ENCODE data around the gene TRIP10. TPM values are rescaled to one million over a fixed set of nuclear protein-coding genes. Genes with fewer than 3 reads are reported as not detected.

The TRIP10 gene
- polyA plus RNA-seq, 1 donor from 2014 or later, result 0.76 TPM

- no peaks in the 10 kb centered on the region for H3K79me2 ChIP-seq (replicated peaks; ENCODE audit: insufficient read depth, low read length)
- no peaks in the 10 kb centered on the region for H3K9me2 ChIP-seq (ENCODE audit: insufficient read depth, low read length)
- H3K9ac ChIP-seq (ENCODE audit: low read length), result no peak overlapping the region
- no peak overlapping the region for H3K4me3 ChIP-seq (ENCODE audit: low read length)
- H3K4me2 ChIP-seq (ENCODE audit: low read length), result no peak overlapping the region
- H4K20me1 ChIP-seq (ENCODE audit: insufficient read depth), result no peaks in the 10 kb centered on the region
- no peaks in the 10 kb centered on the region for H3K27me3 ChIP-seq (ENCODE audit: insufficient read depth, low read depth, low read length)
- no peak overlapping the region for H2AFZ ChIP-seq (ENCODE audit: low read depth, low read length)
- H3K27ac ChIP-seq (ENCODE audit: low read length), result no peak overlapping the region
- TF ChIP-seq TAF1 (IDR thresholded peaks at IDR 0.05; ENCODE audit: low read depth) (no peak), EP300 (conservative IDR thresholded peaks at IDR 0.05; ENCODE audit: poor library complexity, severe bottlenecking) (no peak), CTCF (IDR thresholded peaks at IDR 0.05; ENCODE audit: poor library complexity, severe bottlenecking) (no peak), SMC3 (conservative IDR thresholded peaks at IDR 0.05; ENCODE audit: poor library complexity) (no peak), MXI1 (conservative IDR thresholded peaks at IDR 0.05; ENCODE audit: poor library complexity, severe bottlenecking) (no peak), RAD21 (conservative IDR thresholded peaks at IDR 0.05) (no peak), POLR2AphosphoS5 (IDR thresholded peaks at IDR 0.05) (no peak), REST (IDR thresholded peaks at IDR 0.05; ENCODE audit: borderline replicate concordance) (no peak), EZH2 (IDR thresholded peaks at IDR 0.05; ENCODE audit: borderline replicate concordance, insufficient read depth, low read length, poor library complexity, severe bottlenecking) (no peak)
- no peaks in the 10 kb centered on the region for H3K9me3 ChIP-seq (ENCODE audit: low read length)
- H3K36me3 ChIP-seq (ENCODE audit: insufficient read depth, low read length), result no peaks in the 10 kb centered on the region
- no peaks in the 10 kb centered on the region for H3F3A ChIP-seq (ENCODE audit: insufficient read depth, low read length, poor library complexity, severe bottlenecking)
Measured at GRCh38 chr19:6696239-6696820, 43.1 kb upstream of the TRIP10 start.

GRCh38 chr19:6697291-6697690, 42.2 kb upstream of the TRIP10 start:
- Histone ChIP-seq H3K4me2 (ENCODE audit: low read length) (no peak overlapping the region), H2AFZ (ENCODE audit: low read depth, low read length) (no peak overlapping the region)
- TF ChIP-seq EP300 (conservative IDR thresholded peaks at IDR 0.05; ENCODE audit: poor library complexity, severe bottlenecking) (no peak), POLR2AphosphoS5 (IDR thresholded peaks at IDR 0.05) (no peak), MXI1 (conservative IDR thresholded peaks at IDR 0.05; ENCODE audit: poor library complexity, severe bottlenecking) (no peak), TAF1 (IDR thresholded peaks at IDR 0.05; ENCODE audit: low read depth) (no peak), EZH2 (IDR thresholded peaks at IDR 0.05; ENCODE audit: borderline replicate concordance, insufficient read depth, low read length, poor library complexity, severe bottlenecking) (no peak), CTCF (IDR thresholded peaks at IDR 0.05; ENCODE audit: poor library complexity, severe bottlenecking) (no peak), SMC3 (conservative IDR thresholded peaks at IDR 0.05; ENCODE audit: poor library complexity) (no peak), REST (IDR thresholded peaks at IDR 0.05; ENCODE audit: borderline replicate concordance) (no peak), RAD21 (conservative IDR thresholded peaks at IDR 0.05) (no peak)

More at GRCh38 chr19:6697291-6697690, 42.2 kb upstream of the TRIP10 start:
- Histone ChIP-seq H3F3A (ENCODE audit: insufficient read depth, low read length, poor library complexity, severe bottlenecking) (no peaks in the 10 kb centered on the region), H3K9me3 (ENCODE audit: low read length) (no peaks in the 10 kb centered on the region), H3K9ac (ENCODE audit: low read length) (no peak overlapping the region), H4K20me1 (ENCODE audit: insufficient read depth) (no peaks in the 10 kb centered on the region), H3K27me3 (ENCODE audit: insufficient read depth, low read depth, low read length) (no peaks in the 10 kb centered on the region), H3K4me3 (ENCODE audit: low read length) (no peak overlapping the region), H3K79me2 (replicated peaks; ENCODE audit: insufficient read depth, low read length) (no peaks in the 10 kb centered on the region), H3K9me2 (ENCODE audit: insufficient read depth, low read length) (no peaks in the 10 kb centered on the region), H3K27ac (ENCODE audit: low read length) (no peak overlapping the region), H3K36me3 (ENCODE audit: insufficient read depth, low read length) (no peaks in the 10 kb centered on the region)
